ENCODE measurements around the gene HDAC7. TPM values are rescaled to one million over a fixed set of nuclear protein-coding genes. Genes with fewer than 3 reads are reported as not detected.

The HDAC7 gene
- total and polyA plus RNA-seq, 2 experiments from 2014 or later, result 41.3 to 60.1 TPM

GRCh38 chr12:47812797-47813510 is 6.7 kb downstream of the HDAC7 start:
- peak overlapping the region; percentile 70 for H3K4me3 Mint-ChIP-seq
- Histone ChIP-seq H3K79me2 (replicated peaks; ENCODE audit: insufficient read depth) (peaks cover 88% of the 10 kb centered on the region), H3K9me2 (ENCODE audit: insufficient read depth) (no peaks in the 10 kb centered on the region), H3K27ac (ENCODE audit: low read depth) (peak overlapping the region; percentile 98), H2AFZ (no peak overlapping the region), H3K4me2 (peak overlapping the region; percentile 94), H3K27me3 (ENCODE audit: insufficient read depth) (no peaks in the 10 kb centered on the region), H4K20me1 (replicated peaks; ENCODE audit: insufficient read depth) (peaks cover 36% of the 10 kb centered on the region), H3K36me3 (ENCODE audit: insufficient read depth) (no peaks in the 10 kb centered on the region; the same call in 1 of the 2 replicates), H3K4me3 (peak overlapping the region; percentile 62), H3F3A (replicated peaks; ENCODE audit: low read depth) (peaks cover 25% of the 10 kb centered on the region), H3K4me1 (ENCODE audit: insufficient read depth) (peaks cover 87% of the 10 kb centered on the region)
- H3K27ac Mint-ChIP-seq, result peak overlapping the region; percentile 94
- peak; percentile 78 for ATAC-seq
- H3K9me3 Mint-ChIP-seq, result no peaks in the 10 kb centered on the region
- TF ChIP-seq CTCF (conservative IDR thresholded peaks at IDR 0.05; ENCODE audit: low read depth in 2 of 2), result no peak
- TF ChIP-seq JUNB (IDR thresholded peaks at IDR 0.05; ENCODE audit: unreplicated experiment), result no peak
- TF ChIP-seq REST (IDR thresholded peaks at IDR 0.05; ENCODE audit: unreplicated experiment), result no peak
- no peak for TF ChIP-seq EZH2 (IDR thresholded peaks at IDR 0.05; ENCODE audit: low read depth, unreplicated experiment)
- TF ChIP-seq ZNF114 (CRISPR knock-in tag; IDR thresholded peaks at IDR 0.05), result no peak
- TF ChIP-seq CREB1 (CRISPR knock-in tag; IDR thresholded peaks at IDR 0.05; ENCODE audit: low read depth), result peak; percentile 69
- peak; percentile 46; the same call in 1 of the 2 replicates for TF ChIP-seq POLR2AphosphoS5 (IDR thresholded peaks at IDR 0.05; ENCODE audit: low read depth)
- H3K27me3 Mint-ChIP-seq (ENCODE audit: insufficient read depth, low read depth, poor library complexity), result peaks cover 9% of the 10 kb centered on the region
- DNase-seq (ENCODE audit: low spot score), result peak; percentile 95
- peaks cover 88% of the 10 kb centered on the region for H3K4me1 Mint-ChIP-seq
- peaks cover 8% of the 10 kb centered on the region for H3K36me3 Mint-ChIP-seq (ENCODE audit: low read depth)

Data from GM23338 (cell line).